HG03378 (cell line): ENCODE data around the gene IGFBP2.

Experiments used
- ATAC-seq: cut with Tn5 transposase; IDR thresholded peaks from one replicate; pipeline ENCODE4 v1.9.1; 2021; ENCODE audit warnings: mild to moderate bottlenecking, moderate library complexity; ENCODE audit not compliant: unreplicated experiment

The IGFBP2 gene

DNA sequence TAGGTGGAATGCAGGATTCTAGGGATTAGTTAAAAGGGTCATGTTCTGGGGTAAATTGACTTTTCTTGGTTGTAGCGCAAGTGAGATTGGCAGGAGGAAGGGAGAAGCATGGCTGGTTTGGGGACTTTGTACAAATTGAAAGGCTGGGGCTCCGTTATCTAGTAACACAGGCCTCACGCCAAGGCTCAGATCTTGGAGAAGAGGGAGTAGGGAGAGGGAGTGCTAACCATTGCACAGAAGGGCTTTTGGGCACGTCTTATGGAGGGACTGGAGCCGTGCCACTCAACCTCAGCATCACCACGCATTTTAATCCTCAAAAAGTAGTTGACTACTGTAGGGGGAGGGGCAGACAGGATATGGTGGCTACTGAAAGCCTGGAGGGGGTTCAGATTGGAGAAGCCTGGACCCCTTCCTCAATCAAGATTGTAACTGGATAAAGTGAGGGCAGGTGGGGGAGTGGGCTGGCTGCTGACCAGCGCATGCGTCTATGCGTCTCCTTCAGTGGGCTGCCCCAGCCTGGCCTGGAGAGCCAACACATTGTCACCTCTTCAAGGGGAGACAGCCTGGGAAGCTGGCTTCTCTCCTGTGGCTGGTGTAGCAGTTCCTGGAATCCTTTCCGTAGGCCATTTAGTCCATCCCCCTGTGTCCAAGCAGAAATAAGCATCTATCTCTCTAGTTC, 47.9 kb downstream of the IGFBP2 start:
- ATAC-seq, result no peak

- no peak for ATAC-seq
Measured at GRCh38 chr2:216681683-216682082, 48.5 kb downstream of the IGFBP2 start.

DNA sequence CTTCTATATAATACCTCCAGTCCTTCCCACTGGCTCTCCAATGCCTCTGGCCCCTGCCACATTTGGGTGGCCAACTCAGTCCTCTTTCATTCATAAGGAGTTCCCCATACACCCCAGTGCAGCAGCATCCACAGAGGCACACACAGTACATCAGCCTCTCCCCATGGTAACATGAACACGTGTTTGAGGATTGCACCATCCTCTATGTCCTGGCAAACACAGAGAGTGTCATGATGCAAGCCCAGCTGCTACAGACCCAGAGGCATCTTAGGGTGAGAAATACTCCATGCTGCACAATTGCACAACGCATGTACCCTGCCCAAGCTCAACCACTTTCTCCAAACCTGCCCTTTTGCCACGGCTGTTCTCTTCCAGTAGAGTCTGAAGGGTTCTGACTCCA, 50.6 kb downstream of the IGFBP2 start:
- ATAC-seq, result no peak

DNA sequence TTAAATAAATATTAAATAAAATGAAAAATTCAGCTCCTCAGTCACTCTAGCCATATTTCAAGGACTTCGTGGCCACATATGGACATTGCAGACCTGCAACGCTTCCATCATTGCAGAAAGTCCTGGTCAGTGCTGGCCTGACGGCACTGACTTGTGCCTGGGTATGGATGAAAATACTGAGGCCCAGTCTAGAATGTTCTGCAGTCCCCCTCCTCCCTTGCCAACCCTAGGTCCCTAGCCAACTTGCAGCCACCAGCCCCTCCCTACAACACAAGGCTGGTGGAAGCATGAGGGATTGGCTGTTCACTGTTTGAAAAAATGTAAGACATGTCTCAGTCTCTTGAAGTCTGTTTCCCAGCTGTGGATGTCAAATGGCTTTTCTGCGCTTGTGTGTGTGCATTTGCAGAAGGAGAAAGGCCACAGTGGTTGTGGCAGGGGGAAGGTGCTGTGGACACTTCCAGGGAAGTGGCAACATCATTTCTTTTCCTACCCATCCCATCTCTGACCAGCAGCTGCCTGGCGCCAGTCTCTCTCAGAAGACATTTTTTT, 52.2 kb downstream of the IGFBP2 start:
- ATAC-seq, result no peak

- ATAC-seq, result no peak
Measured at GRCh38 chr2:216687111-216687510, 53.9 kb downstream of the IGFBP2 start.

DNA sequence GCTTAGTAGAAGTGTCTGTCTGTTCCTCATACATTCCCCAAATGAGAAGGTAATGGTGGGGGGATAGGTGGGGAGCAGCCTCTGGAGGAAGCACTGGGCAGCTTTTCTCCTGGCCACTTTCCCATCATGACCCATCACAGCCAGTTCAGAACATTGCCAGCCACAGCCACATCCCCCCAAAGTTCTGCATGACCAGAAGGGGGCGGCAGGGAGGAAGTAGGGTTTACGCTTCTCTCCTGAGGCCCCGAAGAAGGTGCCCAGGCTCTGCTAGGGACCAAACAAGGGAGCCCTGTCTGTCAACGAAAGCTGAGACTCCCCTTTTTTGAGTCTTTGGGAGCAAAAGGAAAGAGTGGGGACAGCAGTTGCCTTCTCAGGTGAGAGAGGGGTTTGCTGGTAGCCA, 54.4 kb downstream of the IGFBP2 start:
- ATAC-seq, result no peak

- no peak for ATAC-seq
Measured at GRCh38 chr2:216688731-216689340, 55.6 kb downstream of the IGFBP2 start.

GRCh38 chr2:216689397-216689796, 56.2 kb downstream of the IGFBP2 start:
- no peak for ATAC-seq

DNA sequence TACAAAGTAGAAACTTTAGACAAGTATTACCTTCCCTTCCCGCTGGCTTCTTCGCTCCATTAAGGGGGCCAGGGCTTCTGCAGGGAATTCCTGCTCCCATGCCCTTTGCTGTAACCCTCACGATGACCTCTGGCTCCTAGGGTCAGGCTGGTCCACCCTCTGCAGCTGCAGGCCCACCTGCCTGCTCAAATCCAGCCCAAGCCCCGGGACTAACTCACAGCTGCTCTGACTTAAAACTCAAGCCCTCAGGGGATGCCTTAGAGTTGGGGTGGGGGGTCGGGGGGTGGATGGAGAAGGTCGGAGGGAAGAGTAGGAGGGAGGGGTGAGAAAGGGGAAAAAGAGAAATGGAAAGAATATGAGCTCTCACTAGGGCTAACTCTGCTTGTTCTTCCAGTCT, 57.2 kb downstream of the IGFBP2 start:
- ATAC-seq, result no peak

- no peak for ATAC-seq
Measured at GRCh38 chr2:216690853-216691741, 57.9 kb downstream of the IGFBP2 start.

DNA sequence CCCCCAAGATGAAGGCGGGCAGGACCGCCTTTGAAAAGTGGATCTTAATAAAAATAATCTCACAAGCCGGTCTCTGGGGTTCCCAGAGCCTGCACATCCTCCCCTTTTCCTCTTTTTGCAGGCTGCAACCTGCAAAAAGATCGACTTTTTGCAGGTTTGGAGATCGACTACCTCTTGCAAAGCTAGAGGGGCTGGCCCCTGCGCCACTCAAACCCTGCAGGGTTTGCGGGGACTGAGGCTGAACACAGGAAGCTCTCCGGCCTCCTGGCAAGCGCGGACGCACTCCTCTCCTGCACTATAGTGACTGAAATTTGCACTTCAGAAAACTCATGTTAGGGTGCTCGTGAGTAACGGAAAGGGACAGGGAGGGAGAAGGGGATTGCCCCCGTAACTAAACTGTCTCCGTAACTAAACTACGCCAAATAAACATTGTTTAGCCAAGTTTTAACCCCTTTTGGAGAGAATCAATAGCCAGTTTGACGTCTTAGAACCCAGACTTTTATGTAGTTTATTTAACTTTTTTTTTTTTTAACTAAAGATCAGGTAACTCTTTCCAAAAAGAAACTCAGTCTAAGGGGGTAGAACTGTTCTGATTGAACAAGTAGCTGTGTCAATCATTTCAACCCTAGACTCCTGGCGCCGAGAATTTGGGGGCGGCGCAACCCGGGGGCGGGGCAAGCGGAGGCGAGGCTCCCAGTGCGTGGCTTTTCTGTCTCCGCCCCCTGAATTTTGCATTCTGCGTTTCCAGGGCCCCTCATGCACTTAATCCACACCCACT, 59.6 kb downstream of the IGFBP2 start:
- no peak for ATAC-seq

- ATAC-seq, result no peak
Measured at GRCh38 chr2:216693414-216694080, 60.3 kb downstream of the IGFBP2 start.

DNA sequence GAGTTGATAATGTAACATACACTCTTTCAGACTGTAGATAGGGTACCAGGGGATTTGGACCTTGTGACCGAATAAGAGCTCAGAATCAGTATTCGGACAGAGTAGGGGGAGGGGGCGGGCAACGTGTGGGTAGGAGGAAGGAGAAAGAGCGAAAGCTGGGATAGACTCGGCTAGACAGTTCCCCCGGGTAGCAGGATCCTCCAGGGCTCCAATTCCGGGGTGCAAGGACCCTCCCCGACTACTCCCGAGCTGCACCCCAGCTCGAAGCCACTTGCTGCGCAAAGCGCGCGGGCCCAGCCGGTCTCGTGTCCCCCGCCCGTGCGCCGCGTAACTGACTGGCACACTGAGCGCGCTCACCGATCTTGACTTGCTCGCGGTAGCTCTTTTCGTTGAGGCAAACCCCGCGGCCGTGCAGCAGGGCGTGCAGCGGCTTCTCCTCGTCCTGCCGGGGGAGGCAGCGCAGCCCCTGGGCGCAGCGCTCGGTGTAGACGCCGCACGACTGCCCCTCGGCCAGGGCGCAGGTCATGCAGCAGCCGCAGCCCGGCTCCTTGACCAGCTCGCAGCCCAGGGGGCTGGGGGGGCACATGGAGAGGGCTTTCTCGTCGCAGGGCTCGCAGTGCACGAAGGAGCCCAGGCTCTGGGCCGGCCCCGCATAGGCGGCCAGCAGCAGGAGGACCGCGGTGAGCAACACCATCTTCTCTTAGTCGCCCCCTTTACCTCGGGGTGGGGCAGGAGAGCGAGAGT, 61.0 kb downstream of the IGFBP2 start:
- no peak for ATAC-seq

DNA sequence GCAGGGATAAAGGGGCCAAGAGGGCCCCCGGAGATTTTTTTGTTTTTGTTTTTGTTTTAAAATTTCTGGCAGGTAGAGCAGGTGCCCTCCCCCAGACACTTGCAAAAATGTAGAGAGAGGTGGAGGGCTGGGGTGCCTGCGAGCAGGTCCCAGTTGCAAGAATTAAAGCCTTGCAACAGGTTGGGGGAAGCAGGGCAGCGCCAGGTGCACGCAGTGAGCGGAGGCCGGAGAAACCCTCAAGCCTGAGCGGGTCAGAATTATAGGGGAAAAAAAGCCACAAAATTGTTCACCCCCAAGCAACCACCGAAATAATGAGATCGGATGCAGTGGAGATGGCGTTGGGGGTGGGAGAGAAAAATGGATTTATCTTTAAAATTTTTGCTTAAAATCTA, 61.6 kb downstream of the IGFBP2 start:
- ATAC-seq, result no peak

DNA sequence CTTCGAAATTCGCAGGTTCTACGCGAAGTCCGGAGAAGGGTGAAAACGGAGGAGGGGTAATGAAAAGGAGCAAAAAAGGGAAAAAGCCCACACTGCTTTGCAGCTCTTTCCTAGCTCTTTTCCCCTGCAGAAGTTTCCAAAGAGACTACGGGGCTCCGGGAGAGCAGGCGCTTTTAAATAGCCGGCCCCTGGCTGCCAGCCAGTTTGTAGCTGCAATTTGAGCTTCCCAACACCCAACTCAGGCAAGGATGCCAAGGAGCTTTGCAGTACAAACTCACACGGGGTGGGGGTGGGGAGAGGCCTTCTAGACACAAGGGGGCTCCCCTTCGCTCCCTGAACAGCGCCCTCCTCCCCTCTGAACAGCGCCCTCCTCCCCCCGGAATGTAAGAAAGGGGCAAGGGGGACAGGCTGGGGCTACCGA, 62.2 kb downstream of the IGFBP2 start, which contains the start of gene IGFBP5:
IGFBP5 (minus strand) TSS at position 149 of the 421 bp plus-strand sequence. CDS start 774 bp downstream, outside the sequence.
- ATAC-seq, result no peak

DNA sequence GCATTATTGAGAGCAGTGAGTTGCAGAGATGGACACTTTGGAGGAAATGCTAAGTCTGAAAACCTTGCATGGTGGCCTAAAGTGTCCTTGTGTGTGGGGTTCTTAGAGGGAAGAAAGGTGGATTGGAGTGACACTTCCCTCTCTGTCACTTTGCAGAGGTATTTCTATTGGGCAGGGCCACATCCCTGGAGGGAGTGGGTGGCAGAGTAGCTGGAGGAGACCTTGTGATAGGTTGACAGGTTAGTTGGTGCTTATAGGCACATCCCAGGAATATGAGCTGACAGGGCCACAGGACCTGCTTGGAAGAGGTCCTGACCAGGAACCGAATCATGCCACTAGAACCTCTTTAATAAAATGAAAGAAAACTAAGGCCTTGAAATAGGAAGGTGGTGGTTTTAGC, 63.1 kb downstream of the IGFBP2 start:
- ATAC-seq, result no peak

- ATAC-seq, result no peak
Measured at GRCh38 chr2:216696751-216697560, 63.7 kb downstream of the IGFBP2 start.

- no peak for ATAC-seq
Measured at GRCh38 chr2:216698293-216698692, 65.1 kb downstream of the IGFBP2 start.

GRCh38 chr2:216698895-216699294, 65.7 kb downstream of the IGFBP2 start:
- no peak for ATAC-seq
